ENCODE data around the gene TIRAP. TPM values are rescaled to one million over a fixed set of nuclear protein-coding genes. Genes with fewer than 3 reads are reported as not detected.

The TIRAP gene
- total RNA-seq, 1 donor from 2014 or later = 2.1 TPM

- no peak for FAIRE-seq
- no peak for DNase-seq (ENCODE audit: low read depth)
- Histone ChIP-seq H3K27me3 (ENCODE audit: control insufficient read depth, insufficient read depth, low read length) (no peaks in the 10 kb centered on the region), H3K36me3 (ENCODE audit: control insufficient read depth, insufficient read depth, low read length) (no peaks in the 10 kb centered on the region), H3K4me3 (ENCODE audit: low read depth, low read length) (no peak overlapping the region)
- TF ChIP-seq, protein P1, sequence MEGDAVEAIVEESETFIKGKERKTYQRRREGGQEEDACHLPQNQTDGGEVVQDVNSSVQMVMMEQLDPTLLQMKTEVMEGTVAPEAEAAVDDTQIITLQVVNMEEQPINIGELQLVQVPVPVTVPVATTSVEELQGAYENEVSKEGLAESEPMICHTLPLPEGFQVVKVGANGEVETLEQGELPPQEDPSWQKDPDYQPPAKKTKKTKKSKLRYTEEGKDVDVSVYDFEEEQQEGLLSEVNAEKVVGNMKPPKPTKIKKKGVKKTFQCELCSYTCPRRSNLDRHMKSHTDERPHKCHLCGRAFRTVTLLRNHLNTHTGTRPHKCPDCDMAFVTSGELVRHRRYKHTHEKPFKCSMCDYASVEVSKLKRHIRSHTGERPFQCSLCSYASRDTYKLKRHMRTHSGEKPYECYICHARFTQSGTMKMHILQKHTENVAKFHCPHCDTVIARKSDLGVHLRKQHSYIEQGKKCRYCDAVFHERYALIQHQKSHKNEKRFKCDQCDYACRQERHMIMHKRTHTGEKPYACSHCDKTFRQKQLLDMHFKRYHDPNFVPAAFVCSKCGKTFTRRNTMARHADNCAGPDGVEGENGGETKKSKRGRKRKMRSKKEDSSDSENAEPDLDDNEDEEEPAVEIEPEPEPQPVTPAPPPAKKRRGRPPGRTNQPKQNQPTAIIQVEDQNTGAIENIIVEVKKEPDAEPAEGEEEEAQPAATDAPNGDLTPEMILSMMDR (IDR thresholded peaks at IDR 0.05; ENCODE audit: insufficient read depth, low read length, severe bottlenecking) = no peak
Measured at GRCh38 chr11:126337126-126337473, 54.2 kb downstream of the TIRAP start.

DNA sequence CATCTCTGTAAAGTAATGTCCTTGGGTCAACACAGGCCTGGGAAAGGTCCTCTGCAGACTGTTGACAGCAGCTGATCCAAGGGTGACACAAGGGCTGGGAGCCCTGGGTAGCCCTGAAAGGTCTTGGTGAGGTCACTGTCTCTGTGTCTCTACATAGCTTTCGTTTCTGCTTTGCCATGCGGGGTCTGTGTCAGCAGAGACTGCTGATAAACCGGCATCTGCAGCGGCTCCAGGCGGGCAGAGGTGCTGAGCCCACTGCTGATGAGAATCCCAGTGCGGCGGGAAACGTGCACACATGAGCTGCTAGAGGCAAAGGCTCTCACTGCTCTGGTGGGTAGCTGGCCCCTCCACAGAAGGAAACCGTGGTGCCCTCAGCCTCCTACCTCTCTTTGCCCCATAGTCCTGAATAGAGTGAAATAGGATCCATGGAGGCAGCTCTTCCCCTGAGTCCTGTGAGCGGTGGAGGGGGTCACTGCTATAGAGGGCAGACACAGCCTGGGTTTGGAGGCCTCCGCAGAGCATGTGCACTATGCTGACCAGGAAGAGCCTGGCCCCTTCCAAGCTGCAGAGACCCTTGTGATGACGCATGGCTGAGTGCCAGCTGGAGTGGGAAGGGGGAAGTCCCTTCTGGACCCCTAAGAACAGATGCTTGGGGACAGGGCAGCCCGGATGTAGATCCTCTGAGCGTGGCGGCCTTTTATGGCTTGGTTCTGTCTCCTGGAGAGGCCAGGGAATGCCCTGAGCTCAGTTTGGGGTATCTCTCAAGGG lies 54.8 kb downstream of the TIRAP start:
- H3K4me3 ChIP-seq (ENCODE audit: low read depth, low read length) = no peak overlapping the region
- H3K36me3 ChIP-seq (ENCODE audit: control insufficient read depth, insufficient read depth, low read length) = no peaks in the 10 kb centered on the region
- no peak for DNase-seq (ENCODE audit: low read depth)
- TF ChIP-seq, protein P1 (IDR thresholded peaks at IDR 0.05; ENCODE audit: insufficient read depth, low read length, severe bottlenecking) = no peak
- FAIRE-seq = no peak
- no peaks in the 10 kb centered on the region for H3K27me3 ChIP-seq (ENCODE audit: control insufficient read depth, insufficient read depth, low read length)

- DNase-seq (ENCODE audit: low read depth) = no peak
- H3K36me3 ChIP-seq (ENCODE audit: control insufficient read depth, insufficient read depth, low read length) = peaks cover 2% of the 10 kb centered on the region
- FAIRE-seq = no peak
Measured at GRCh38 chr11:126338346-126339055, 55.6 kb downstream of the TIRAP start.

DNA sequence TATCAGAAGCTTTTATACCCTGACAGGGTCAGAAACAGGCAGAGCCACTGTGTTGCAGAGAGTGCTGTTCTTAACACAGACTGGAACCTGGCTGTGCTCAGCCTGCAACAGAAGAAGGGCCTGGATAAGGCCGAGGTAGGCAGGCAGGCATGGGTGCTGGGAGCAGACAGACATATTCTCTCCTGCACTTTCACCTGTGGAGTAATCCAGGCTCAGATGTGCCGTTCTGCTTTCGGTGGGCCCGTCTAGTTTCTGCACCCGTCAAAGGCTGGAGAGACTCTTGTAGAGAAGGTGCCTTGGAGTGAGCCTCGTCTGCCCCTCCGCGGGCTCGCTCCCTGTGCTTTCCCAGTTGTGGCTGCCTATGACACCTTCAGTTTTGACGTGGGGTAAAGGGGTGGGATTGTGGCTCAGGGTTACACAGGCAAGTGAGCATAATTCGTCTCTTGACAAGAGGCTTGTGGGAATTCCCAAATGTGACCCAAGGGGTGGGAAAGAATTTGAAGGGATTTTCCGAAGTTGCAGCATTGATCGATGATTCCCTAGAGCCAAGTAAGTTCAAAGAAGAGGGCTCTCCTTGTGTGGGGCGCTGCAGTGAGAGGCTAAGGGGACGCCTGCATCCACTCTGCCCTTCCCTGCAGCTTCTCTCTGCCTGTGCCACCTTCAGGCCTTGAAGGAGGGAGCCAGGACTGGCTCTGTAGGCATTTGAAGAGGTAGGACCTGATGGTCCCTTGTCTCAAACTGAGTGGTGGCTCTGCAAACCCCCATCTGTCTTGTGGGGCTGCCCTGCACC lies 56.4 kb downstream of the TIRAP start:
- FAIRE-seq = no peak

More at GRCh38 chr11:126338346-126339055, 55.6 kb downstream of the TIRAP start:
- H3K27me3 ChIP-seq (ENCODE audit: control insufficient read depth, insufficient read depth, low read length) = no peaks in the 10 kb centered on the region
- TF ChIP-seq, protein P1 (IDR thresholded peaks at IDR 0.05; ENCODE audit: insufficient read depth, low read length, severe bottlenecking) = no peak
- H3K4me3 ChIP-seq (ENCODE audit: low read depth, low read length) = no peak overlapping the region

GRCh38 chr11:126339863-126340434 lies 57.1 kb downstream of the TIRAP start:
- Histone ChIP-seq H3K36me3 (ENCODE audit: control insufficient read depth, insufficient read depth, low read length) (peaks cover 2% of the 10 kb centered on the region), H3K27me3 (ENCODE audit: control insufficient read depth, insufficient read depth, low read length) (no peaks in the 10 kb centered on the region), H3K4me3 (ENCODE audit: low read depth, low read length) (no peak overlapping the region)
- DNase-seq (ENCODE audit: low read depth) = no peak
- TF ChIP-seq, protein P1 (IDR thresholded peaks at IDR 0.05; ENCODE audit: insufficient read depth, low read length, severe bottlenecking) = no peak
- FAIRE-seq = no peak

More for the DNA sequence above, 56.4 kb downstream of the TIRAP start:
- peaks cover 2% of the 10 kb centered on the region for H3K36me3 ChIP-seq (ENCODE audit: control insufficient read depth, insufficient read depth, low read length)
- TF ChIP-seq, protein P1 (IDR thresholded peaks at IDR 0.05; ENCODE audit: insufficient read depth, low read length, severe bottlenecking) = no peak
- H3K27me3 ChIP-seq (ENCODE audit: control insufficient read depth, insufficient read depth, low read length) = no peaks in the 10 kb centered on the region
- H3K4me3 ChIP-seq (ENCODE audit: low read depth, low read length) = no peak overlapping the region
- DNase-seq (ENCODE audit: low read depth) = no peak

All from bronchial epithelial cell (primary cell).